H9 (cell line): ENCODE results near the gene IL16. TPM values are rescaled to one million over a fixed set of nuclear protein-coding genes. Genes with fewer than 3 reads are reported as not detected.

Experiments used
- DNase-seq: peaks from one replicate; pipeline ENCODE4 v3.0.0-alpha.2; 2017
- H2AFZ ChIP-seq: one replicate; pipeline ENCODE4 v1.6.1; 2013; ENCODE audit warnings: mild to moderate bottlenecking, low read length, control low read depth, moderate library complexity
- H2AK5ac ChIP-seq: 2 replicates; pipeline ENCODE4 v1.6.1; 2013; ENCODE audit warnings: low read length, control low read depth, mixed read lengths; ENCODE audit not compliant: insufficient read length
- H2BK120ac ChIP-seq: one replicate; pipeline ENCODE4 v1.6.1; 2013; ENCODE audit warnings: low read depth, mild to moderate bottlenecking, low read length, control low read depth, inconsistent platforms; ENCODE audit not compliant: poor library complexity, severe bottlenecking
- H2BK12ac ChIP-seq: 2 replicates; pipeline ENCODE4 v1.6.1; 2013; ENCODE audit warnings: low read length, control low read depth, mixed read lengths, low read depth; ENCODE audit not compliant: insufficient read length
- H2BK15ac ChIP-seq: 2 replicates; pipeline ENCODE4 v1.6.1; 2013; ENCODE audit warnings: low read depth, low read length, control low read depth
- H2BK20ac ChIP-seq: one replicate; pipeline ENCODE4 v1.6.1; 2013; ENCODE audit warnings: low read depth, mild to moderate bottlenecking, low read length, control low read depth, inconsistent platforms; ENCODE audit not compliant: poor library complexity, severe bottlenecking
- H2BK5ac ChIP-seq: 2 replicates; pipeline ENCODE4 v1.6.1; 2013; ENCODE audit warnings: low read length, control low read depth, mixed read lengths; ENCODE audit not compliant: insufficient read length
- H3K14ac ChIP-seq: 2 replicates; pipeline ENCODE4 v1.6.1; 2013; ENCODE audit warnings: low read length, control low read depth; ENCODE audit not compliant: insufficient read depth
- H3K18ac ChIP-seq: 2 replicates; pipeline ENCODE4 v1.6.1; 2013; ENCODE audit warnings: low read depth, mild to moderate bottlenecking, mixed read lengths, low read length, control low read depth; ENCODE audit not compliant: insufficient read length
- H3K23ac ChIP-seq: 2 replicates; pipeline ENCODE4 v1.6.1; 2013; ENCODE audit warnings: low read length, control low read depth, mixed read lengths, low read depth; ENCODE audit not compliant: insufficient read length
- H3K23me2 ChIP-seq: 2 replicates; pipeline ENCODE4 v1.6.1; 2013; ENCODE audit warnings: low read depth, mild to moderate bottlenecking, mixed read lengths, low read length, control low read depth; ENCODE audit not compliant: insufficient read length, poor library complexity, severe bottlenecking
- H3K27ac ChIP-seq: 2 replicates; pipeline ENCODE4 v1.5.1; 2013; ENCODE audit warnings: low read length, control low read depth, mixed read lengths, low read depth; ENCODE audit not compliant: insufficient read length
- H3K27me3 ChIP-seq: 2 replicates; pipeline ENCODE4 v1.6.1; 2013; ENCODE audit warnings: low read length, control low read depth, inconsistent platforms; ENCODE audit not compliant: insufficient read depth
- H3K4ac ChIP-seq: 2 replicates; pipeline ENCODE4 v1.6.1; 2013; ENCODE audit warnings: low read depth, mild to moderate bottlenecking, control low read depth, inconsistent platforms, low read length, moderate library complexity
- H3K4me1 ChIP-seq: 2 replicates; pipeline ENCODE4 v1.6.1; 2013; ENCODE audit warnings: low read length, control low read depth, inconsistent platforms; ENCODE audit not compliant: insufficient read depth
- H3K4me2 ChIP-seq: 2 replicates; pipeline ENCODE4 v1.6.1; 2013; ENCODE audit warnings: low read length, control low read depth, mixed read lengths; ENCODE audit not compliant: insufficient read length, insufficient read depth
- H3K56ac ChIP-seq: 2 replicates; pipeline ENCODE4 v1.6.1; 2013; ENCODE audit warnings: low read depth, mild to moderate bottlenecking, mixed read lengths, low read length, control low read depth; ENCODE audit not compliant: insufficient read length
- H3K79me1 ChIP-seq: 2 replicates; pipeline ENCODE4 v1.6.1; 2013; ENCODE audit warnings: low read depth, mild to moderate bottlenecking, moderate library complexity, low read length, control low read depth, inconsistent platforms; ENCODE audit not compliant: insufficient read depth, poor library complexity, severe bottlenecking
- H3K79me2 ChIP-seq: 2 replicates; pipeline ENCODE4 v1.6.1; 2013; ENCODE audit warnings: low read length, control low read depth, inconsistent platforms; ENCODE audit not compliant: insufficient read depth
- H3K9ac ChIP-seq: 2 replicates; pipeline ENCODE4 v1.6.1; 2013; ENCODE audit warnings: low read length, control low read depth, mixed read lengths; ENCODE audit not compliant: insufficient read length; ENCODE audit errors: extremely low read depth
- H3K9me3 ChIP-seq: one replicate; pipeline ENCODE4 v1.6.1; 2013; ENCODE audit warnings: low read depth, low read length, inconsistent platforms; ENCODE audit not compliant: control insufficient read depth
- H3T11ph ChIP-seq: one replicate; pipeline ENCODE4 v1.6.1; 2013; ENCODE audit warnings: mild to moderate bottlenecking, low read length, control low read depth, inconsistent platforms
- H4K20me1 ChIP-seq: one replicate; pipeline ENCODE4 v1.6.1; 2013; ENCODE audit not compliant: control insufficient read depth, insufficient read length, insufficient read depth
- H4K5ac ChIP-seq: 2 replicates; pipeline ENCODE4 v1.6.1; 2013; ENCODE audit warnings: low read depth, mild to moderate bottlenecking, mixed read lengths, low read length, control low read depth; ENCODE audit not compliant: insufficient read length
- H4K8ac ChIP-seq: replicated peaks from 2 replicates; pipeline ENCODE4 v1.6.1; 2013; ENCODE audit warnings: low read length, control low read depth, mixed read lengths, low read depth; ENCODE audit not compliant: insufficient read length
- H4K91ac ChIP-seq: 2 replicates; pipeline ENCODE4 v1.6.1; 2013; ENCODE audit warnings: low read depth, mild to moderate bottlenecking, moderate library complexity, mixed read lengths, low read length, control low read depth; ENCODE audit not compliant: insufficient read length
- H3K27ac Mint-ChIP-seq, 3 experiments: 2 replicates in 2 of 3; 3 replicates in 1 of 3; pipeline ENCODE4 v1.8.0; 2020 to 2021; ENCODE audit warnings: mixed read lengths in 3 of 3, mild to moderate bottlenecking in 1 of 3, moderate library complexity in 1 of 3
- H3K27me3 Mint-ChIP-seq: 2 replicates; pipeline ENCODE4 v1.8.0; 2021; ENCODE audit warnings: low read depth, mild to moderate bottlenecking, moderate library complexity, mixed read lengths
- H3K36me3 Mint-ChIP-seq, 3 experiments: 2 replicates in 2 of 3; 3 replicates in 1 of 3; pipeline ENCODE4 v1.8.0; 2020 to 2021; ENCODE audit warnings: low read depth in 3 of 3, mixed read lengths in 3 of 3; ENCODE audit not compliant: insufficient read depth in 1 of 3
- H3K4me1 Mint-ChIP-seq, 2 experiments: 2 replicates each; pipeline ENCODE4 v1.8.0; 2020; ENCODE audit warnings: mixed read lengths in 2 of 2
- H3K4me3 Mint-ChIP-seq, 2 experiments: 2 replicates in 1 of 2; 3 replicates in 1 of 2; pipeline ENCODE4 v1.8.0; 2020 to 2021; ENCODE audit warnings: mild to moderate bottlenecking in 2 of 2, mixed read lengths in 2 of 2, moderate library complexity in 1 of 2
- H3K9me3 Mint-ChIP-seq, 2 experiments: 2 replicates in 1 of 2; 3 replicates in 1 of 2; pipeline ENCODE4 v1.8.0; 2020; ENCODE audit warnings: mild to moderate bottlenecking in 2 of 2, mixed read lengths in 2 of 2, moderate library complexity in 1 of 2
- CTCF ChIP-seq: fragments of 200-600 bp; sonication (generic); conservative IDR thresholded peaks from 3 replicates; pipeline ENCODE4 v1.8.0; 2021; ENCODE audit warnings: antibody characterized with exemption, mild to moderate bottlenecking
- WGBS: extraction: QIAGEN DNeasy Blood & Tissue Kit; methylation state at CpG from one replicate; pipeline ENCODE4 v1.1.7; 2013; ENCODE audit warnings: missing lambda C conversion rate, low lambda C conversion rate, mixed read lengths; ENCODE audit not compliant: insufficient read length; ENCODE audit errors: extremely low coverage; 5-methylcytosine and 5-hydroxymethylcytosine counted together
- total RNA-seq: library from RNA; stranded (reverse); gene quantifications from 2 replicates; pipeline ENCODE4 v1.2.1, GENCODE V29; 2021

IL16 gene
- total RNA-seq, 1 experiment from 2014 or later = 0.28 TPM

GRCh38 chr15:81289910-81290309, 93.2 kb downstream of the IL16 start:
- Histone ChIP-seq H2BK120ac (no peak overlapping the region), H3K23ac (no peak overlapping the region), H3K4ac (no peak overlapping the region), H4K91ac (no peak overlapping the region), H2BK15ac (no peak overlapping the region), H3K14ac (no peak overlapping the region), H2BK5ac (no peak overlapping the region), H4K20me1 (no peaks in the 10 kb centered on the region), H3K23me2 (no peaks in the 10 kb centered on the region), H3K4me2 (no peak overlapping the region), H3K27me3 (no peaks in the 10 kb centered on the region), H3K79me1 (no peaks in the 10 kb centered on the region), H2BK12ac (no peak overlapping the region), H2AFZ (no peak overlapping the region), H2AK5ac (no peak overlapping the region), H2BK20ac (no peak overlapping the region), H3K56ac (no peak overlapping the region), H3K18ac (no peak overlapping the region), H3K27ac (no peak overlapping the region), H4K5ac (no peak overlapping the region), H3K9ac (no peak overlapping the region), H3K79me2 (no peaks in the 10 kb centered on the region), H3K9me3 (no peaks in the 10 kb centered on the region), H3T11ph (no peak overlapping the region), H4K8ac (no peak overlapping the region), H3K4me1 (no peaks in the 10 kb centered on the region)
- no peak overlapping the region for H3K27ac Mint-ChIP-seq
- no peaks in the 10 kb centered on the region for H3K9me3 Mint-ChIP-seq
- WGBS = no CpG with 5 or more reads among the region's 4 CpGs
- no peak for DNase-seq
- H3K4me1 Mint-ChIP-seq = peaks cover 7 to 13% of the 10 kb centered on the region in 2 experiments
- H3K36me3 Mint-ChIP-seq = no peaks in the 10 kb centered on the region
- H3K27me3 Mint-ChIP-seq = peaks cover 11% of the 10 kb centered on the region
- TF ChIP-seq CTCF = no peak
- no peak overlapping the region for H3K4me3 Mint-ChIP-seq
